NCI-H82 treated with DMSO at 0.1 percent for 48 hours (cell line): Measurements from ENCODE around the gene SH3RF3.

Source experiments
- DNase-seq: peaks from one replicate; lab custom pipeline; 2025; ENCODE audit not compliant: unreplicated experiment; lab: John Stamatoyannopoulos, UW

Gene SH3RF3

GRCh38 chr2:109371481-109372170 lies 242.6 kb downstream of the SH3RF3 start:
- DNase-seq: no peak

GRCh38 chr2:109372171-109372568 lies 243.2 kb downstream of the SH3RF3 start:
- no peak for DNase-seq

- DNase-seq: no peak
Measured at GRCh38 chr2:109372614-109373013, 243.6 kb downstream of the SH3RF3 start.

- no peak for DNase-seq
Measured at GRCh38 chr2:109373791-109374547, 245.0 kb downstream of the SH3RF3 start.

GRCh38 chr2:109374548-109375130 lies 245.6 kb downstream of the SH3RF3 start:
- DNase-seq: no peak

GRCh38 chr2:109375131-109375561 lies 246.1 kb downstream of the SH3RF3 start:
- no peak for DNase-seq

- DNase-seq: no peak
Measured at GRCh38 chr2:109375656-109376055, 246.7 kb downstream of the SH3RF3 start.

GRCh38 chr2:109376115-109376514 lies 247.1 kb downstream of the SH3RF3 start:
- DNase-seq: no peak

GRCh38 chr2:109376796-109377495 lies 247.9 kb downstream of the SH3RF3 start:
- no peak for DNase-seq

- DNase-seq: no peak
Measured at GRCh38 chr2:109377976-109378375, 249.0 kb downstream of the SH3RF3 start.

GRCh38 chr2:109378682-109379081 lies 249.7 kb downstream of the SH3RF3 start:
- no peak for DNase-seq

- no peak for DNase-seq
Measured at GRCh38 chr2:109379507-109379906, 250.5 kb downstream of the SH3RF3 start.

- no peak for DNase-seq
Measured at GRCh38 chr2:109380502-109381326, 251.7 kb downstream of the SH3RF3 start.

- DNase-seq: no peak
Measured at GRCh38 chr2:109381327-109381820, 252.4 kb downstream of the SH3RF3 start.

- no peak for DNase-seq
Measured at GRCh38 chr2:109382226-109382895, 253.4 kb downstream of the SH3RF3 start.

- no peak for DNase-seq
Measured at GRCh38 chr2:109382951-109383350, 253.9 kb downstream of the SH3RF3 start.

GRCh38 chr2:109383505-109384307 lies 254.7 kb downstream of the SH3RF3 start:
- no peak for DNase-seq

GRCh38 chr2:109384308-109385271 lies 255.6 kb downstream of the SH3RF3 start:
- no peak for DNase-seq
